GM13976 (cell line): Measurements from ENCODE around the gene QRICH1.

Source experiments
- DNase-seq: peaks from one replicate; pipeline ENCODE4 v3.0.0; 2012; ENCODE audit warnings: low spot score
- in situ Hi-C: fragments of 300-500 bp; cut with MboI; formaldehyde crosslinking; loops from one replicate; pipeline ENCODE4 v1.12.0; 2022; ENCODE audit warnings: low sequenced_read_pairs, mixed read lengths, inconsistent platforms; ENCODE audit not compliant: unreplicated experiment
- TF ChIP-seq, protein P1 (sequence below): IDR thresholded peaks from 2 replicates; pipeline ENCODE4 v1.5.1; 2012; ENCODE audit warnings: borderline replicate concordance, mild to moderate bottlenecking; ENCODE audit not compliant: insufficient read depth; ENCODE audit errors: extremely low read depth, missing control alignments, control extremely low read depth

Gene QRICH1

DNA sequence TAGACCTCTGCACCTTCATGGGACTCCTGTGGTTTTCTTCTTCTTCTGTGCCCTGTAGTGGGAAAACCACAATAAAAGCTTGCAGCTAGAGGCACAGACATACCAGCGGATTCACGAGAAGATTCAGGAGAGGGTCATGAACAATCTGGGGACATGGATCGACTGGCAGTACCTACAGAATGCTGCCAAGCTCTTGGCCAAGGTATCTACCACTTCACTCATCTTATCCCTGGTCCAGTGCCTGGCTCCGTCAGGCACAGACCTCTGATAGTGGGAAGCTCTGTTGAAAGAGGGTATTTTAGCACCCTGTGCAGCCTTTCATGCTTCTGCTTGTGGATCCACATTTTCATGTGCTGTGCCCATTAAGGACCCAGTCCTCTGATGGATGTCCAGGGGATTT, 113.6 kb downstream of the QRICH1 start:
- TF ChIP-seq, protein P1, sequence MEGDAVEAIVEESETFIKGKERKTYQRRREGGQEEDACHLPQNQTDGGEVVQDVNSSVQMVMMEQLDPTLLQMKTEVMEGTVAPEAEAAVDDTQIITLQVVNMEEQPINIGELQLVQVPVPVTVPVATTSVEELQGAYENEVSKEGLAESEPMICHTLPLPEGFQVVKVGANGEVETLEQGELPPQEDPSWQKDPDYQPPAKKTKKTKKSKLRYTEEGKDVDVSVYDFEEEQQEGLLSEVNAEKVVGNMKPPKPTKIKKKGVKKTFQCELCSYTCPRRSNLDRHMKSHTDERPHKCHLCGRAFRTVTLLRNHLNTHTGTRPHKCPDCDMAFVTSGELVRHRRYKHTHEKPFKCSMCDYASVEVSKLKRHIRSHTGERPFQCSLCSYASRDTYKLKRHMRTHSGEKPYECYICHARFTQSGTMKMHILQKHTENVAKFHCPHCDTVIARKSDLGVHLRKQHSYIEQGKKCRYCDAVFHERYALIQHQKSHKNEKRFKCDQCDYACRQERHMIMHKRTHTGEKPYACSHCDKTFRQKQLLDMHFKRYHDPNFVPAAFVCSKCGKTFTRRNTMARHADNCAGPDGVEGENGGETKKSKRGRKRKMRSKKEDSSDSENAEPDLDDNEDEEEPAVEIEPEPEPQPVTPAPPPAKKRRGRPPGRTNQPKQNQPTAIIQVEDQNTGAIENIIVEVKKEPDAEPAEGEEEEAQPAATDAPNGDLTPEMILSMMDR: no peak
- DNase-seq: no peak
- in situ Hi-C loops: no loop called here
